Esophagus squamous epithelium (tissue), 5 donors: ENCODE data around the gene PLXNB1. TPM values are rescaled to one million over a fixed set of nuclear protein-coding genes. Genes with fewer than 3 reads are reported as not detected.

ENCODE experiments used
- DNase-seq: peaks from one replicate; lab custom pipeline; 2025; lab: John Stamatoyannopoulos, UW
- H3K27ac ChIP-seq, 4 donors: fragments of 200-600 bp; sonication (generic); one replicate each; pipeline ENCODE4 v1.5.1; 2016 to 2019; ENCODE audit warnings: mild to moderate bottlenecking in 1 of 4
- H3K27me3 ChIP-seq, 4 donors: fragments of 200-600 bp; sonication (generic); 1 replicate in 3 of 4; 2 replicates in 1 of 4; pipeline versions ENCODE4 v1.5.1 to v1.6.0; 2017 to 2021; ENCODE audit warnings: antibody characterized with exemption in 1 of 4
- H3K36me3 ChIP-seq, 3 donors: fragments of 200-600 bp; sonication (generic); one replicate each; pipeline ENCODE4 v1.5.1; 2016 to 2019
- H3K4me1 ChIP-seq, 3 donors: fragments of 200-600 bp; sonication (generic); one replicate each; pipeline ENCODE4 v1.5.1; 2017 to 2019
- H3K4me3 ChIP-seq, 4 donors: fragments of 200-600 bp; sonication (generic); 1 replicate in 3 of 4; 2 replicates in 1 of 4; pipeline ENCODE4 v1.5.1; 2016 to 2019; ENCODE audit warnings: mild to moderate bottlenecking in 2 of 4, moderate library complexity in 1 of 4
- H3K9me3 ChIP-seq, 3 donors: fragments of 200-600 bp; sonication (generic); one replicate each; pipeline ENCODE4 v1.5.1; 2016 to 2019
- CTCF ChIP-seq, 6 experiments: fragments of 450-650 bp in 4 of 6; fragments of 200-600 bp in 2 of 6; sonication (generic) in 2 of 6; IDR thresholded peaks; one replicate each; pipeline ENCODE4 v1.5.1; 2016 to 2019; ENCODE audit warnings: antibody characterized with exemption in 6 of 6, mild to moderate bottlenecking in 4 of 6, moderate library complexity in 4 of 6
- POLR2A ChIP-seq, 4 donors: fragments of 450-650 bp; IDR thresholded peaks; one replicate each; pipeline ENCODE4 v1.6.1; 2017; ENCODE audit warnings: antibody characterized with exemption in 4 of 4, mild to moderate bottlenecking in 4 of 4, moderate library complexity in 3 of 4
- WGBS, 2 donors: methylation state at CpG; one replicate each; pipeline ENCODE4 v1.1.5; 2018; 5-methylcytosine and 5-hydroxymethylcytosine counted together
- intact Hi-C: fragments of 100-400 bp; cut with DNase I; formaldehyde crosslinking; loops from one replicate; pipeline ENCODE4 v1.15.0; 2022
- total RNA-seq, 4 donors: library from RNA; depleted of rRNA; stranded (reverse); fragments of >200 nt; gene quantifications; one replicate each; pipeline ENCODE4 v1.1.0, GENCODE V29; 2016
- donor health status: DM: yes; HTN: yes; CAD: no.

The PLXNB1 gene
- total RNA-seq, 4 donors from 2014 or later: 57.7 to 215 (median 128) TPM

DNA sequence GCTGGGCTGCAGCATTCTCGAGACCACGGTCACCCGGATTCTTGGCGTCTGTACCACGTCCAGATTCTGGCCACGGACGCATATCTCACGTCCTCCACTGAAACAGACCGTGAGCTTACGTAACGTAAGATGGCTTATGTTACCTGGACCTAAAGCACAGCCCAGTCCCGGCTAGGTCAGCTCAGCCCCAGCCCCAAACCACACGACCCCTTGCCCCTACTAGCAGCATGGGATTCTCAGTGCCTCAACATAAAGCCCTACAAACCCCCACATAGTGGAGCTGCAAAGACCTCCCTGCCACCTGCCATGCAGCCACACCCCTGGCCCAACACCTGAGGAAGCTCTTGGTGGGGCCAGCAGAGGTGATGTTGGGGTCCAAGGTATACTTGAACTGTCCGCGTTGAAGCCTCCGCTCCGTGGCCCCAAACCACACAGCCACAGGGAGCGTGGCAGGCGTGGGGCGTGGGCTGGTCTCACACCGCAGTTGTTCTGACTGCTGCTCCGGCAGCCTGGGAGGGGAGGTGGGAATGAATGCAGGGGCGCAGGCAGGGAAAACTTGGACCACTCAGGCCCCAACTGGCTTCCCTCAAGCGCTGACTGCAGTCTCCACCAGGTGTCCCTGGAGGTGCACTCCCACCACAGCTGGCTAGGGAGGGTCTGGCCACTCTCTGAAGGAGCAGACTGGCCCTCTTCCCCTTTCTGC lies 14.5 kb downstream of the PLXNB1 start:
- peaks cover 72 to 99% (median 78%) of the 10 kb centered on the region in 3 donors for H3K36me3 ChIP-seq
- H3K9me3 ChIP-seq: no peaks in the 10 kb centered on the region
- H3K4me3 ChIP-seq: no peak overlapping the region
- TF ChIP-seq POLR2A (IDR thresholded peaks at IDR 0.05) (no peak), CTCF (IDR thresholded peaks at IDR 0.05) (no peak)
- intact Hi-C loops: no loop called here
- 82 to 92% methylated on average over 12 to 15 of the region's 24 CpGs for WGBS, 2 donors
- H3K27ac ChIP-seq: peak overlapping the region in 2 of 4 donors; percentile 51 to 69
- no peak for DNase-seq
- peaks cover 17 to 45% (median 20%) of the 10 kb centered on the region in 3 donors for H3K4me1 ChIP-seq
- no peaks in the 10 kb centered on the region for H3K27me3 ChIP-seq

GRCh38 chr3:48414376-48415250 lies 15.3 kb downstream of the PLXNB1 start:
- no peaks in the 10 kb centered on the region for H3K9me3 ChIP-seq
- WGBS, 2 donors: 79 to 80% methylated on average over 9 to 14 of the region's 25 CpGs
- no peaks in the 10 kb centered on the region for H3K27me3 ChIP-seq
- TF ChIP-seq CTCF (IDR thresholded peaks at IDR 0.05): no peak
- peaks cover 17 to 45% (median 20%) of the 10 kb centered on the region in 3 donors for H3K4me1 ChIP-seq
- peak overlapping the region; percentile 9 to 69 (median 46) for H3K27ac ChIP-seq
- no peak for DNase-seq
- no peak overlapping the region for H3K4me3 ChIP-seq
- H3K36me3 ChIP-seq: peaks cover 75 to 99% (median 78%) of the 10 kb centered on the region in 3 donors
- intact Hi-C loops: no loop called here

- H3K9me3 ChIP-seq: no peaks in the 10 kb centered on the region
- peaks cover 77 to 99% (median 79%) of the 10 kb centered on the region in 3 donors for H3K36me3 ChIP-seq
- H3K4me3 ChIP-seq: no peak overlapping the region
- TF ChIP-seq POLR2A (IDR thresholded peaks at IDR 0.05) (no peak), CTCF (IDR thresholded peaks at IDR 0.05) (no peak)
- 0 to 82% methylated on average over 1 to 8 of the region's 14 CpGs for whole genome bisulfite sequencing, 2 donors
- peaks cover 17 to 45% (median 20%) of the 10 kb centered on the region in 3 donors for H3K4me1 ChIP-seq
- H3K27ac ChIP-seq: peak overlapping the region; percentile 41 to 69 (median 52)
- no peak for DNase-seq
- H3K27me3 ChIP-seq: no peaks in the 10 kb centered on the region
- intact Hi-C loops: no loop called here
Measured at GRCh38 chr3:48413611-48414010, 16.3 kb downstream of the PLXNB1 start.

DNA sequence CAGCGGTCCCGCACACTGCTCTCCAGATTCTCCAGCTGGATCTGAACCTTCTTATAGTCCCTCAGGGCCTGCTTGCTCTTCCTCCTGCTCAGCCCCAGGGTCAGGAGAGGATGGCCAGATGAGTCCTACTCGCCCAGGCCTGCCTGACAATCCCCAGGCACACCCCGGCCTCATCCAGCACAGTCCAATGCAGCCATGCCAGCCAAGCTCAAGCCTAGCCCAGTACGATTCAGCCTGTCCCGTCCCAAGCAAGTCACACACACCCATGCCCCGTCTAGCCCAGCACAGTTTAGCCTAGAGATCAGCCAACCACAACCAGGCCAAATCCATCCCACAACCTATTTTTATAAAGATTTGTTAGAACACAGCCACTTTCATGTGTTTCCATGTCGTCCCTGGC lies 16.8 kb downstream of the PLXNB1 start:
- no peaks in the 10 kb centered on the region for H3K9me3 ChIP-seq
- WGBS, 2 donors: 25 to 49% methylated on average over 5 to 7 of the region's 8 CpGs
- peak overlapping the region; percentile 41 to 69 (median 52) for H3K27ac ChIP-seq
- TF ChIP-seq POLR2A (IDR thresholded peaks at IDR 0.05): no peak
- TF ChIP-seq CTCF (IDR thresholded peaks at IDR 0.05): no peak
- H3K4me1 ChIP-seq: peaks cover 17 to 45% (median 20%) of the 10 kb centered on the region in 3 donors
- intact Hi-C loops: no loop called here
- no peak overlapping the region for H3K4me3 ChIP-seq
- H3K36me3 ChIP-seq: peaks cover 76 to 99% (median 78%) of the 10 kb centered on the region in 3 donors
- DNase-seq: no peak
- H3K27me3 ChIP-seq: no peaks in the 10 kb centered on the region
